ENCODE data around the gene SUOX.

DNA sequence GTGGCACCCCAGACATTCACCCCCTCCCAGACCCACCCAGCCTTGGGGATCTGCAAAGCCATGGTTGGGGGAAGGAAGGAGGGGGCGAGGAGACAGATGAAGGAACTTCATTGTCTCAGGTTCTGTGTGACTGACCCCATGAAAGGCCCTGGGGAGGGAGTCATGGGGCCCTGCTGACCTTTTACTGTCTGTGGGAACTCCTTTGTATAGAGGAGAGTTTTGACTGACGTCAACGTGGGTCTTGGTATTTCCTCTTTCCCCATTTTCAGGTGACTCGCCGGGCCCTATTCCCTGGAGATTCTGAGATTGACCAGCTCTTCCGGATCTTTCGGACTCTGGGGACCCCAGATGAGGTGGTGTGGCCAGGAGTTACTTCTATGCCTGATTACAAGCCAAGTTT, 26.3 kb upstream of the SUOX start:
- TF ChIP-seq, protein P1, sequence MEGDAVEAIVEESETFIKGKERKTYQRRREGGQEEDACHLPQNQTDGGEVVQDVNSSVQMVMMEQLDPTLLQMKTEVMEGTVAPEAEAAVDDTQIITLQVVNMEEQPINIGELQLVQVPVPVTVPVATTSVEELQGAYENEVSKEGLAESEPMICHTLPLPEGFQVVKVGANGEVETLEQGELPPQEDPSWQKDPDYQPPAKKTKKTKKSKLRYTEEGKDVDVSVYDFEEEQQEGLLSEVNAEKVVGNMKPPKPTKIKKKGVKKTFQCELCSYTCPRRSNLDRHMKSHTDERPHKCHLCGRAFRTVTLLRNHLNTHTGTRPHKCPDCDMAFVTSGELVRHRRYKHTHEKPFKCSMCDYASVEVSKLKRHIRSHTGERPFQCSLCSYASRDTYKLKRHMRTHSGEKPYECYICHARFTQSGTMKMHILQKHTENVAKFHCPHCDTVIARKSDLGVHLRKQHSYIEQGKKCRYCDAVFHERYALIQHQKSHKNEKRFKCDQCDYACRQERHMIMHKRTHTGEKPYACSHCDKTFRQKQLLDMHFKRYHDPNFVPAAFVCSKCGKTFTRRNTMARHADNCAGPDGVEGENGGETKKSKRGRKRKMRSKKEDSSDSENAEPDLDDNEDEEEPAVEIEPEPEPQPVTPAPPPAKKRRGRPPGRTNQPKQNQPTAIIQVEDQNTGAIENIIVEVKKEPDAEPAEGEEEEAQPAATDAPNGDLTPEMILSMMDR (IDR thresholded peaks at IDR 0.05): no peak
- no peak for TF ChIP-seq POLR2A (IDR thresholded peaks at IDR 0.05)

Data from right lobe of liver (tissue), 4 donors.